ENCODE data around the gene NUDT16.
"Not testable (repeated sequence)": the region's sequence is repeated elsewhere in the genome, so short reads cannot be mapped to it uniquely, and the experiment has no call there.

The NUDT16 gene

DNA sequence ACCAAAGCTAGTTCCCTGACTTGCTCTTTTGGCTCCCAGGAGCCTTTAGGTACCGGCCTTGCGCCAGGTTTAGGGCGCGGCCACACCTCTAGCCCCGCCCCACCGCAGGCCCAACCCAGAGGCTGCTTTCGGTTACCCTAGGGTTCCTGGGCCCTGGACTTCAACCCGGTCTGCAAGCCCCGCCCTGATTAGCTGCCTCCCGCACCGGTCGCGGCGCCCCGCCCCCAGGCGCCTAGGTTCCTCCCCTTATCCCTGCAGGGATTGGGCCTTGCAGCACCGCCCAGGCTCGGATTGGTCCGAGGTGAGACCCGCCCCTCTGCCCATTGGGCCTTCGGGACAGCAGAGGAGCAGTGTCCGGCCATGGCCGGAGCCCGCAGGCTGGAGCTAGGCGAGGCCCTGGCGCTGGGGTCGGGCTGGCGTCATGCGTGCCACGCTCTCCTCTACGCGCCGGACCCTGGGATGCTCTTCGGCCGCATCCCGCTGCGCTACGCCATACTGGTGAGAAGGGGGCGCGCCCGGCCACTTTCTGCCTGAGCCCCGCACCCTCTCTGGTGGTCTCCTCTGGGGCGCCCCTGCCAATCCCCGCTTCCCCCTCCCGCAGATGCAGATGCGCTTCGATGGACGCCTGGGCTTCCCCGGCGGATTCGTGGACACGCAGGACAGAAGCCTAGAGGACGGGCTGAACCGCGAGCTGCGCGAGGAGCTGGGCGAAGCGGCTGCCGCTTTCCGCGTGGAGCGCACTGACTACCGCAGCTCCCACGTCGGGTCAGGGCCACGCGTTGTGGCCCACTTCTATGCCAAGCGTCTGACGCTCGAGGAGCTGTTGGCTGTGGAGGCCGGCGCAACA is at the start of gene NUDT16:
TSS of gene NUDT16 (plus strand) at position 330 of the 847 bp plus-strand sequence. CDS start at position 361, 31 bp downstream.
- DNase-seq (peak; percentile 98), ATAC-seq (peak; percentile 100)

DNA sequence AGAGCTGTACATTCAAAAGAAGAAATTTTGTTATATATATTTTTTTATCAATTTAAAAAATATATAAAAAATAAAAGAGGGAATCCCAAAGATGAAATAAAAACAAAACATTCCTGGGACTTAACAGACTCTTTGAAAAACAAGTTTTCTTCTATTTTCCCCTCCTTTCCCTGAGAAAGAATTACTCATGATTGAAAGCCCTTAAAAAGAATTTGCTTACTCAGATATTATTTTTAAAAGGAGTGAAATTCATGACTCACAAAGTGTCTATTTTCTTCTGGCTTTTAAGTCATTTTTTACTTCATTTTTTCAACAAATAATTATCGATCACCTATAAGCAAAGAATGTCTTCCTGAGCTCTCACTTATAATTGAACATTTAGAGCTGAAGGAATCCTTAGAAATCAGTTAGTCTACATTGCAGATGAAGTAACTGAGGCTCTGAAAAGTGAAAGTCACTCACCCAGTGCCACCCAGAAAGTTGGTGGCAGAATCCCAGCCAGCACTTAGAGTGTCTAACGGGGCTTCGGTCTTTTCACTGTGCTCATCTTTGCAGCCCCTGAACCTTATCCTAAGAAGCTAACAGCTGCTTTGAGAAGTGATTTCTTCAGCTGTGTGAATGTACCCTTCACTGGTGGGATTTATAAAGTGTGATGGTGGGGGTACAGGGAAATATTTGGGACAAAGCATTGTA is 42.5 kb upstream of the NUDT16 start:
- DNase-seq (no peak), ATAC-seq (no peak)

DNA sequence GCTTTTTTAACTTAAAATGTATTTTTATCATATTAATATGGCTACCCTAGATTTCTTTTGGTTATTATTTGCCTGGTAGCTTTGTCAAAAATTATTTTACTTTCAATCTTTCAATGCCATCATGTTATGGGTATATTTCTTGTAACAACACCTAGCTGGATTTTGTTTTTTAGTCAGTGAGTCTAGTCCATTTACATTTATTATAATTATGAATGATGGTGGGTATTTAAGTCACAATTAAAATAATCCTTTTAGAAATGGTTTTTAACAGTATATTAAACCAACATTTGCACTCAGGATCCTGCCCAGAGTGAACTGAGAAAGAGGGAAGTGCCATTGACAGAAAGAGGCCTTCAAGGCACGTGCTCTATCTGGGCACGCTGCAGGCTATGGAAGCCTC is 39.8 kb upstream of the NUDT16 start:
- ATAC-seq: no peak
- no peak for DNase-seq

DNA sequence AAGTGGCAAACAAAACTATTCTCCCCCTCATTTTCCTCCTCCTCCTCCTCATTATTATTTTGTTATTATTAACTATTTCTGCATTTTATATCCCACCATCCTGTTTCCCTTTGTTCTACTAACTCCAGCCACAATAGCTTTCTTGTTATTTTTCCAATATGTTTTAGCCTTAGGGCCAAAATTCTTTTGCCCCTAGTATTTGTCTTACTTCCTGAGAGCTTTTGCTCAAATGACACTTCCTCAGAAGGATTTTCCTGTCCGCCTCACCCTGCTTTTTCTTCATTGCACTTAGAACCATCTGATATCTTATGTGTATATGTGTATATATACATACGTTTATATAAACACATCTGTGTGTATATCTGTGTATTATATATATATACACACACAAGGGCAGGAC is 32.7 kb upstream of the NUDT16 start:
- DNase-seq: no peak
- no peak for ATAC-seq

DNA sequence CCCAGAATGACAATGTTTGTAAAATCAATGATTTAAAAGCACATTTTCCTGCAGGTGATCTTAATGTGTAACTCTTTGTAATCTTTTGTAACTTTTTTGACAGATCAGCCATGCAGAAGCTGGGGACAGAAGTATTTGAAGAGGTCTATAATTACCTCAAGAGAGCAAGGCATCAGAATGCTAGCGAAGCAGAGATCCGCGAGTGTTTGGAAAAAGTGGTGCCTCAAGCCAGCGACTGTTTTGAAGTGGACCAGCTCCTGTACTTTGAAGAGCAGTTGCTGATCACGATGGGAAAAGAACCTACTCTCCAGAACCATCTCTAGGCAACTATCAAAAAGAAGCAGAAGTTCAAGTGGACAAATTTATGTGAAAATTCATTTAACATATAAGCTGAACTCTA is 32.1 kb upstream of the NUDT16 start:
- DNase-seq (no peak), ATAC-seq (no peak)

DNA sequence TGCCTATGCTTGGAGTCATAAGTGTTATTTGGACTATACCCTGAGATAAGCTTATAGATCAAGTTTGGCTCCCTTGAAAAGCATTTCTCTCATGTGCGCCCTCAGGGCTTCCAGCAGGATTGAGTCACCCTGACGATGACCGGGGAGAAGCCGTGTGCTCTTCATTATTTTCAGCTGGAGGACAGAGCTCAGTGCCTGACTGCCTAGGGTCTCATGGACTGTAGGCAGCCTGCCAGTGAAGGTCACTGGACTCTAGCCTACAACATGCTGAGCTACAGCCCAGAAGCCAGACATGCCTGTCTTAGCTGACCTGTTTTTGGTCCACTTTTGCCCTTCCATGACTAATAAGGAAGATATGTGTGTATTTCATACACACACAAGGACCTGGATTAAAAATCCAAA is 31.6 kb upstream of the NUDT16 start:
- DNase-seq: no peak
- no peak for ATAC-seq

DNA sequence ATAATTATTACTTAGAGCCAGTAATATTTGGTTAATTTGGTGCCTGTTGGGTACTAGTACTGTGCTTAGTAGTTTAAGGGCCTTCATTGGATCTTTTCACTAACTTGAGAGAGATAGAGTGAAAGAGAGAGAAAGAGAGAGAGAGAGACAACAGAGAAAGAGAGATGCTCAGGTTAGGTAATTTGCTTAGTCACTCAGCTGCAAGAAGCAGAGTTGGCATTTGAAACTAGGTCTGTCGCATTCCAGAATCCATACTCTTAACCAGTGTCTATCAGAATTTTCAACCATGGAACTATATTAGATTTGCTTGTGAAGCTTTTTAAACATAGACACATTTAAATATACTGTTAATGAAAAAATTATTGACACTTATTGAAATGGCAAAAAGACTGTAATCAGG is 31.1 kb upstream of the NUDT16 start:
- ATAC-seq (no peak), DNase-seq (no peak)

DNA sequence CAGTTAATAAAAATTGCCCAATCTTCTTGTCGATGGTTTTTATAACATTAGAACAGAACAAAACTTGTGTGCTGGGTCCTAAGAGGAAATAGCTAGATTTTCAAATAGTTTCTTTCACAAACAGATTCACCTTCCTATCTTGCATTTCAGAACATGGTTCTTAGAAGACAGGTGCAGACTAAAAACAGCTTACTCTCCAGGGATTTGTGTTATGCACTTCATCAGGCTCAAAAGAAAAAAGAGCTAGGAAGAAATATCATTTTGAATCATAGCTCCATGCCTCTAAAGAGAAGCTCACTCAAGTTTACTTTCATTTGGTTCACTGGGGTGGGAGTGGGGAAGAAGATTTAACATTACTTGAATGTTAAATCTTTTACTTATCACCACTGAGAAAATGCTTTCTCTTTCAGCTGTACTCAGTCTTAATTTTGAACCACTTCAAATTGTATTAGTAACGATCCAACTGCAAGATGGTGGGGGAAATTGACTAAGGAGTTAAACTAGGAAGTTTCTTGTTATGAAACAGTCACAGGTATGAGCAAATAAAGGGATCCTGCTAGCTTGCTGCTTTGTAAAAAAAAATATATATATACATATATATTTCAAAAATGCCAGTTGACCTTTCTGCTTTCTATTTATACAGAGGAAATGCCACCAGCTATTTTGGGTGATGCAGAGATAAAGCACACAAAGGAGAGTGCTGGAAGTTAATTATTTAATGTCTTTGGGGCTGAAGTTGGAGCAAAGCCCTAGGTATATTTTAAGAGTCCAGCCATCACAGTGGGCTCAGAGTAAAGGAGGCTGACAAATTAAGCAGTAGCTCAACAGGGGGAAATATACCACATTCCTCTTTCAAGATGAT is 28.3 kb upstream of the NUDT16 start:
- no peak for ATAC-seq
- no peak for DNase-seq

DNA sequence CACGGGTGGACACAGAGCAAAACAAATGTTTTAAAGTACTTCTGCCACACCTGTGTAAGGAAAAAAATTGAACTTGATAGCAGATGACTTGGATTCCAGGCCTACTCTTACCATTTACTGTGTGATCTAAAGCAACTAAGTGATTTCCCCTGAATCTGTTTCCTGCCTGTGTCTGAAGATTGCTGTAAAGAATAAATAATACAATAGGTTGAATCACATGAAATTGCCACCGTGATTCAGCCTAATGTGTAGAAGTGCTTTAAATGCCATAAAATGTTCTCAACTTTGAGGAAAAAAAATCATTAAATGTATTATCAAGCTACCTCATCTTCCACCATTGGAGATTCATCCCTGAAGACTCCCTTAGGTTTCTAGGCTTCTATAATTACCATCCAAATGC is 27.6 kb upstream of the NUDT16 start:
- no peak for DNase-seq
- ATAC-seq: no peak

DNA sequence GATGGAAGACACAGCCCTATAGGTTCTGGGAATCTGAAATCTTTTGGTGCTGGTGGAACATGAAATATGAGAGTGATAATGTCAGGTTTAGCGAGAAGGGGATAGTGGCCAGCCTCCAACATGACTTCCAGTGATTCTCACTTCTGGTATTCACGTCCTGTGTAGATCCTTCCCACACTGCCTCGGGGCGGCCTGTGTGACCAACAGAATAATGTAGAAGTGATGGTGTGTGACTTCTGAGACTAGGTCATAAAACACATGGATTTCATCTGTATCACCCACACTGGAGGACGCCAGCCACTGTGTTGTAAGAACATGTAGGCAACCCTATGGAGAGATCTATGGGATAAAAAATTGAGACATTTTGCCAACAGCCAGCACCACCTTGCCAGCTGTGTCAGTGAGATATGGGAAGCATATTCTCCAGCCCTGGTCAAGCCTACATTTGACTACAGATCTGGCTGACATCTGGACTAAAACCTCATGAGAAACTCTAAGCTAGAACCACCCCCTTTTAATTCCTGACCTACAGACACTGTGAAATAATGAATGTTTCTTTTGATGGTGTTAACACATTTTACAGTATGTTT is 25.5 kb upstream of the NUDT16 start:
- DNase-seq (no peak), ATAC-seq (no peak)

DNA sequence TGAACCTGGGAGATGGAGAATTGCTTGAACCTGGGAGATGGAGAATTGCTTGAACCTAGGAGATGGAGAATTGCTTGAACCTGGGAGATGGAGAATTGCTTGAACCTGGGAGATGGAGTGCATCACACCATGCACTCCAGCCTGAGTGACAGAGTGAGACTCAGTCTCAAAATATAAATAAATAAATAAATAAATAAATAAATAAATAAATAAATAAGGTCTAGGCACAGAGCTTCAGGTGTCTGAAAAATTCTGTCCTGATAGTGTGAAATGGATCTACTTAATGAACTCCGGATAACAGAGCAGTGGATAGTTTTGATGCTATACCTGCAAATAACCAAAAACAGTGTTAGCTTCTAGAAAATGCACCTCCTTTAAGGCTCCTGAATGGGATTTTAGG is 24.3 kb upstream of the NUDT16 start:
- DNase-seq (no peak), ATAC-seq (no peak)

DNA sequence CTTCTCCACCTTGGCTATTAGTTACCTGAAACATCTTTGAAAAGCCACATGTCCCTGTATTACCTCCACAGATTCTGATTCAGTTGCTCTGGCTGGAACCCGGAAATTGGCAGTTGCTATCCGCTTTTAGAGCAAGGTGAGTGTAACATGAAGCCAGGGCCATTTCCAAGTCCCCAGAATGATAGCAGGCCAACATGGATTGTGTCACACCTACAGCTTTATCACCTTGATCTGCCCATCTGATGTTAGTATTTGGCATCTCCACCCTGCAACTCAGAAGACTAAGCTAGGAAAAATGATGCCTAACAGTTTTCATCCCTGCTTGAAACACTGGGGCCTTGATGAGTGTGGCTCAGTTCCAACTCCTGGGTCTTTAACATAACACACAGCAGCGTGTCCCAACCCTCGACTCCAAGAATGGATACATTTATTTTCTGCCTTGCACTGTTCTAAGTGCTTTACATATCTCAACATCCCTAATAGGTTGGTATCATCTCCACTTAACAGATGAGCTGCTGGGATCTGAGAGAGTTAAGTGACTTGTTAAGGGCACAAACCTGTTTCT is 21.3 kb upstream of the NUDT16 start:
- ATAC-seq (no peak), DNase-seq (no peak)

DNA sequence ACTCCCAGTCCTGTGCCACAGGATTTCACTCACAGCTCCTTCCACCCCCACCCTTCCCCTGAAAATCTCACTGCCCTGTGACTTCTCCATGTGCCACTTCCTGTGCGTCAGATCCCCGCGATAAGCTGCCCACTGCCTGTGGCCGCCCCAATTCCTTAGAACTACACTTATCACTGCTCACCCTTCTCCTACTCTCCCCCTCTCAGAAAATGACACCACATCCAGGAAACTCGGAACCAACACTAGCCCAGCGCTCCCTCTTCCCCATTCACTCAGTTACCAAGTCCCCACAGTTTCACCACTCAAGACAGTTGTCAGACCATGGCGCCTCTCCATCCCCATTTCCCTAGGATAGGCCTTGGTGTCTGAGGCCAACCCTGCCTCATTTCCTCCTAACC is 20.5 kb upstream of the NUDT16 start:
- not testable (repeated sequence) for DNase-seq, ATAC-seq

DNA sequence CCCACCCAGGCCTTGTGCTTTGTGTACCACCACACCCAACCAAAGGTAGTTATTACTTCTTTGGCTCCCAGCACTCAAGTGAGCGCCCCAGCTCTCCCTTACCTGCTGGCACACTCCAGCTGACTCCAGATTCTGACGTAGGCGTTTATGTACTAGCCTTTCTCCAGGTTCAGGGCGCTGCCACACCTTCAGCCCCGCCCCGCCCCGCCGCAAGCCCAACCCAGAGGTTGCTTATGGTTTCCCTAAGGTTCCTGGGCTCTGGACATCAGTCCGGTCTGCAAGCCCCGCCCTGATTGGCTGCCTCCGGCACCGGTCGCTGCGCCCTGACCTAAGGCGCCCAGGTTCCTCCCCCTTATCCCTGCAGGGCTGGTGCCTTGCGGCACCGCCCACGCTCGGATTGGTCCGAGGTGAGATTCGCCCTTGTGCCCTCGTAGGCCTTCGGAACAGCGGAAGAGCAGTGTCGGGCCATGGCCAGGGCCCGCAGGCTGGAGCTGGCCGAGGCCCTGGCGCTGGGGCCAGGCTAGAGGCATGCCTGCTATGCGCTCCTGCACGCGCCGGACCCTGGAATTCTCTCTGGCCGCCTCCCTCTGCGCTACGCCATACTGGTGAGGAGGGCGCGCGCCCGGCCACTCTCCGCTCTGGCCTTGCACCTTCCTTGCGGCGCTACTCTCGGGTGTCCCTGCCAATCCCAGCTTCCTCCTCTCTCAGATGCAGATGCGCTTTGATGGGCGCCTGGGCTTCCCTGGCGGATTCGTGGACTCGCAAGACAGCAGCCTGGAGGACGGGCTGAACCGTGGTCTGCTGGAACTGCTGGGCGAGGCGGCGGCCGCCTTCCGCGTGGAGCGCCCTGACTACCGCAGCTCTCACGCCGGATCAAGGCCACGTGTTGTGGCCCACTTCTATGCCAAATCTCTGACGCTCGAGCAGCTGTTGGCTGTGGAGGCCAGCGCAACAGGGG is 19.8 kb upstream of the NUDT16 start:
- ATAC-seq (peak; percentile 23), DNase-seq (no peak)

DNA sequence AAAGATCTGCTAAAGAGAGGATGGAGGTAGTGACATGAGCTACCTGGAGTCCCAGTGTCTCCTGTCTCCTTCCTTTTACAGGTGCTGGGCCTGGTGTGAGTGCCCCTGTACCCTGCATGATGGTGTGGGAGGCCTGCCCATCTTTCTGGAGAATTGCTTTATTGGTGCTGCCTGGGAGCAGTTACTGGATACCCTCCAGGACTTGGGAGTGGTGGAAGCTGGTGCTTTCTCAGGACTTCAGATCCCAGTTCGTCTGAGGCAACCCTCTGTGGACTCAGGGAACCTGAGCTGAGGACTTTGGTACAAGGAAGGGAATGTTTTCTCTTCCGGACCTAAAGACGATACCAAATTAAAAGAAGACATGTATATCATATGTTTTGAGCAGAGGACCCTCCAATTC is 18.3 kb upstream of the NUDT16 start:
- DNase-seq: no peak

DNA sequence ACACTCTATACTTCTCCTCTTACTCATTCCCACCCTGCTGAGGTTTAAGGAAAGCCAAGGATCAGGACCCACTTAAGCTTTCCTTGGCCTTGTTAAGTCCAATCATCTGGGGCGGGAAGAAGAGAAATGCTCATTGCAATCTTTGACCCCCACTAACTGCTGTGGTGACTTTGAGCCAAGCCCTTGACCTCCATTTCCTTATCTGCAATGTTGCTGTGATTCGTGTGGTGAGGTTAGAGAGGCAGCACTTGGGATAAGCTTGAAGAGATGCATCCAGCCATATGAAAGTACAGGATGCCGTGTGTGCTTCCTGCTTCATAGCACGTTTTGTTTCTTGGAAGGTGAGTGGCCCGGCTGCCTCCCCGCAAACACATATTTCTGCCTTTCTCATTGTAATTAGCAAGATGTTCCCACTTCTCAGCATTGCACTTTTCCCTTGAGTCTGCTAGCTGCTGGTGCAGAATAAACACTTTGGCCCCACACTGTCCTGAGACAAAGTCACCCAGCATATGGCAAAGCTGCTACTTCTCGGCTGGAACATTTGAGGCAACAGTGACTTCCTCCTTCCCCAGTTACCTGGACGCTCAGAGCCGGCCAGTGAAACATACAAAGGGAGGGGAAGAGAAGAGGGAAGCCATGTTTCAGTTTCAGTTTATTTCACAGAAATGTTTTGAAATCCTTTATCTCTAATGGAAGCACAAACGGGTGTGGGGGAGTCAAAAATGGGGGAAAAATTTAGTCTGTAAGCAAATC is 10.5 kb upstream of the NUDT16 start:
- ATAC-seq: no peak

More for the DNA sequence above, 18.3 kb upstream of the NUDT16 start:
- no peak for ATAC-seq

DNA sequence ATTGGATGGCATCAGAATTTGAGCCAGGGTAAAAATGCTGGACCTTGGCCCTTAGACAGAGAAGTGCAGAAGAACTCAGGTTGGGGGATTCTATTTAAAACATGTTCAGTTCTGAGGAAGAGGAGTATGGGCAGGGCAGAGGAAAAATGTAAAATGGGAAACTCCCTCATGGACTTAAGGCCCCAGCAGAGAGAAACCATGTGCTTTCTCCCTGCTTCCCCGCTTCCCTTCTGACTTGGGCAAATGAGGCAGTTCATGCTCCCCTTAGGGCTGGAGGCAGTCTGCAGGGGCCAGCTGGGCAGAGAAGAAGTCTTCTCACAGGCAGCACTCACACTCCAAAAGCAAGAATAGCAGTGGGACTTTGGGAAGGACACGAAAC is 9.9 kb upstream of the NUDT16 start:
- DNase-seq (no peak), ATAC-seq (no peak)

More for the DNA sequence above, 10.5 kb upstream of the NUDT16 start:
- no peak for DNase-seq

DNA sequence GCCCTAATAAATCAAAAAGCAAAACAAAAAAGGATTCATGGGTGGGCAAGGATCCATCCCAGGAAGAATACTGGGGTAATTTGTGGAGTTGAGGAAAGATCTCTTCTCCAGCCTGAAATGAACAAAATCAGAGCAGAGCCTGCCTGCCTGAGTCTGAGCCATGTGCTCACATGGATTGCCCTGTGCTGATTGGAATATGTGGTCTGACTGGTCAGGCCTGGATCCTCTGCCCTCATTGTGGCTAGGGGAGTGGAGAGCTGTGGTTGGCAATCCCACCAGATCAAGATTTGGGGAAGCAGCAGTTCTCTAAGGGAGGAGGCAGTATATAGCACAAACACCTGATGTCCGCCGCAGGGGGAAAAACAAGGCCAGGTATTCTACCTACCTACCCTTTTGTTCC is 6.8 kb upstream of the NUDT16 start:
- DNase-seq: no peak
- no peak for ATAC-seq

DNA sequence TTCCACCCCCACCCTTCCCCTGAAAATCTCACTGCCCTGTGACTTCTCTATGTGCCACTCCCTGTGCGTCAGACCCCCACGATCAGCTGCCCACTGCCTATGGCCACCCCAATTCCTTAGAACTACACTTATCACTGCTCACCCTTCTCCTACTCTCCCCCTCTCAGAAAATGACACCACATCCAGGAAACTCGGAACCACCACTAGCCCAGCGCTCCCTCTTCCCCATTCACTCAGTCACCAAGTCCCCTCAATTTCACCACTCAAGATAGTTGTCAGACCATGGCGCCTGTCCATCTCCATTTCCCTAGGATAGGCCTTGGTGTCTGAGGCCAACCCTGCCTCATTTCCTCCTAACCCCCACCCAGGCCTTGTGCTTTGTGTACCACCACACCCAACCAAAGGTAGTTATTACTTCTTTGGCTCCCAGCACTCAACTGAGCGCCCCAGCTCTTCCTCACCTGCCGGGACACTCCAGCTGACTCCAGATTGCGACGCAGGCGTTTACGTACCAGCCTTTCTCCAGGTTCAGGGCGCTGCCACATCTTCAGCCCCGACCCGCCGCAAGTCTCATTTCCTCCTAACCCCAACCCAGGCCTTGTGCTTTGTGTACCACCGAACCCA is 641 bp upstream of the NUDT16 start:
- not testable (repeated sequence) for DNase-seq, ATAC-seq

Data from stimulated activated naive CD8-positive, alpha-beta T cell treated with anti-CD3 and anti-CD28 coated beads, Interleukin-15, Interleukin-2, amounts not matched to agents 100 U/mL and 50 U/mL, for 24 hours (primary cell).